ENCODE results near the gene SLC44A4. TPM values are rescaled to one million over a fixed set of nuclear protein-coding genes. Genes with fewer than 3 reads are reported as not detected.
"Not testable (repeated sequence)": the region's sequence is repeated elsewhere in the genome, so short reads cannot be mapped to it uniquely, and the experiment has no call there.

Gene SLC44A4
- total RNA-seq, 1 donor from 2014 or later, result not detected

DNA sequence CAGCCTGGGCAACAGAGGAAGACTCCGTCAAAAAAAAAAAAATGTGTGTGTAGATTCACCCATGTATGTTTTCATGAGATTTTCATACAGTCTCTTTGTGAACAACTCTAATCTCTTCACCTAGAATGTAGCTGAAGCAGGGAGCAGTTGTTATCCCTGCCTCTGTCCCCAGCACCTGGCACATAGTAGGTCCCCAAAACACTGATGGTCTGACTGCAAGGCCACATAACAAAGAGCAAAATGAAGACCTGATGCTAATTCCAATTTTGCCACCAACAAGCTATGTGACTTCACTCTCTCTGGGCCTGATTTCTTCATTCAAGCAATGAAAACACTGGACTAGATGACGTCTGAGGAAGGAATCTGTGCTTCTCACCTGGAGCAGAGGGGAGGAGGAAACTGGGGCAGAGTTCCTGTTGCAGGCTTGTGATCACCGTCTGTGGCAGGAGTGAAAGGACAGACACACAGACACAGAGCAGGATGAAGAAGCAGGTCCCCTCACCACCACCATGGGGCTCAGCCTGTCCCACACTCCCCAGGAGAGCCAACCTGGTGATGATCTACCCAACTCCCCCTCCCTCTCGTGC, 4.6 kb downstream of the SLC44A4 start:
- TF ChIP-seq, protein P1, sequence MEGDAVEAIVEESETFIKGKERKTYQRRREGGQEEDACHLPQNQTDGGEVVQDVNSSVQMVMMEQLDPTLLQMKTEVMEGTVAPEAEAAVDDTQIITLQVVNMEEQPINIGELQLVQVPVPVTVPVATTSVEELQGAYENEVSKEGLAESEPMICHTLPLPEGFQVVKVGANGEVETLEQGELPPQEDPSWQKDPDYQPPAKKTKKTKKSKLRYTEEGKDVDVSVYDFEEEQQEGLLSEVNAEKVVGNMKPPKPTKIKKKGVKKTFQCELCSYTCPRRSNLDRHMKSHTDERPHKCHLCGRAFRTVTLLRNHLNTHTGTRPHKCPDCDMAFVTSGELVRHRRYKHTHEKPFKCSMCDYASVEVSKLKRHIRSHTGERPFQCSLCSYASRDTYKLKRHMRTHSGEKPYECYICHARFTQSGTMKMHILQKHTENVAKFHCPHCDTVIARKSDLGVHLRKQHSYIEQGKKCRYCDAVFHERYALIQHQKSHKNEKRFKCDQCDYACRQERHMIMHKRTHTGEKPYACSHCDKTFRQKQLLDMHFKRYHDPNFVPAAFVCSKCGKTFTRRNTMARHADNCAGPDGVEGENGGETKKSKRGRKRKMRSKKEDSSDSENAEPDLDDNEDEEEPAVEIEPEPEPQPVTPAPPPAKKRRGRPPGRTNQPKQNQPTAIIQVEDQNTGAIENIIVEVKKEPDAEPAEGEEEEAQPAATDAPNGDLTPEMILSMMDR (IDR thresholded peaks at IDR 0.05), result no peak
- no peaks in the 10 kb centered on the region for H3K27me3 ChIP-seq
- H3K36me3 ChIP-seq, result no peaks in the 10 kb centered on the region
- no peak overlapping the region for H3K4me3 ChIP-seq
- H3K27ac ChIP-seq, result no peak overlapping the region
- H3K4me1 ChIP-seq, result no peaks in the 10 kb centered on the region
- intact Hi-C loops (cut with DNase I), result no loop called here
- H3K9me3 ChIP-seq, result no peaks in the 10 kb centered on the region
- no peak for DNase-seq (ENCODE audit: low spot score in 2 of 2)

DNA sequence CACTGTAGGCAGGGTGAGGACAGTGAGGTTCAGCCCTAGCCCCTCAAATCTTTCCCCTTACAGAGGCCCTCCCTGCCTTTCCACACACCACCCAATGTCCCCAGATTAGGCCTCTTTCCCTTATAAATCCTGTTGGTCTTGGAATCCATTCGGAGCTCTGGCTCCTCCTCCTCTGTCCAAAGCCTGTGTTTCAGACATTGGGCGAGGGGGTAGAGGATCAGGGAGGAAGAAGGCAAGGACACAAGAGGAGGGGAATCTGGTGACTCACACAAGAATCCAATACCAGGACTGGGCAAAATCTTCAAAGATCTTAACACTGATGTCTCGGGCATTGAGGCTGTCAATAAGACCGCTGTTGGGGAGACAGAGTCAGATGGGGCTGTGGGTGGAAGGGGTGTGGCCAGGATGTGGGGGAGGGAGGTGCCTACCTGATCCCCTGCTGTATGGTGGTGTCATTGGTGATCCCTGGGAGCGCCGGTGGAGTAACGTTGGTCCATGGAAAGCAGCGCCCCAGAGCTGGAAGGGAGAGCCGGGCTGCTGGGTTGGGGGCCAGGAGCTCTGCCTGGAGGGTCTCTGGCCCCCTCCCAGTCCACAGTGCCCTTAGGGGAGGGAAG, 7.6 kb downstream of the SLC44A4 start:
- Histone ChIP-seq H3K27ac (no peak overlapping the region), H3K4me1 (no peaks in the 10 kb centered on the region), H3K27me3 (no peaks in the 10 kb centered on the region), H3K36me3 (no peaks in the 10 kb centered on the region), H3K9me3 (no peaks in the 10 kb centered on the region), H3K4me3 (no peak overlapping the region)
- TF ChIP-seq, protein P1 (IDR thresholded peaks at IDR 0.05), result no peak
- DNase-seq (ENCODE audit: low spot score in 2 of 2), result no peak
- intact Hi-C loops (cut with DNase I), result no loop called here

DNA sequence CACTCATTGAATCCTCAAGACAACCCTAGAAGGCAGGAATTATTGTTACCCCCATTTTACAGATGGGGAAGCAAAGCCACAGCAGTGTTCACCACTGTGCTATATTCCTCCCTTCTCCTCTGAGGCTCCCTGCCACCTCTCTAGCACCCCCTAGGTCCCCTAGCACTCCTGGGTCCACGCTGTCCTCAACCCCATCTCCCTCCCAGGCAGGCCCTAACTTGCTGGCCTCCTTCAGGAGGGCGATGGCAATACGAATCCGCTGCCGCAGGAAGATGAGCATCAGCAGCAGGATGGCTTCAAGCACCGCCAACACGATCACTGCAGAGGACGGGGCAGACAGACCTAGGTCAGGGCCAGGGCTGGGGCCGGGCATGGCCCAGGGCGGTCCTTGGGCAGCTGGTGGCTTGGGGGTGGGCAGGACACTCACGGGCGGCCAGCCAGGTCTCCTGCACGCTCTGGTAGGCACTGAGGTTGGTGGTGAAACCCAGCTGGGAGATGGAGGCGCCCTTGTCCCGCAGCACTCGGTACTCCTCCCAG, 8.3 kb downstream of the SLC44A4 start:
- Histone ChIP-seq H3K27me3 (no peaks in the 10 kb centered on the region), H3K9me3 (no peaks in the 10 kb centered on the region), H3K36me3 (no peaks in the 10 kb centered on the region), H3K27ac (no peak overlapping the region), H3K4me3 (no peak overlapping the region), H3K4me1 (no peaks in the 10 kb centered on the region)
- intact Hi-C loops (cut with DNase I), result no loop called here
- TF ChIP-seq, protein P1 (IDR thresholded peaks at IDR 0.05), result no peak
- no peak for DNase-seq (ENCODE audit: low spot score in 2 of 2)

DNA sequence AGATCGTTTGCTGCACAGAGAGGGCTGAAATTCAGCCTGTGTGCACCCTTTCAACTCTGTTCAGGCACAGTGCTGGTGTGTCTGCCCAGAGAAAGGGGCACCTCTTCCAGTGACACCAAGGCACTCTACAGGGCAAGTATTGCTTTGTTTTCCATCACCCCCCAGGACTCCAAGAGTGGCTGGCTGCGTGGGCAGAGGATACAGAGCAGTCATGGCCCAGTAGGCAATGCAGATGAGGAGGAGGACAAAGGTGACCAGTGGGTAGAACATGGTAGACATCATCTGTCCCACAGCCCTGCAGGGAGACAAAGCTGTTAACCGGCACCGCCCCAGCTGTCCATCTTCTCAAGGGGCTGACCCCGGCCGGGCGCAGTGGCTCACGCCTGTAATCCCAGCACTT, 9.5 kb downstream of the SLC44A4 start:
- Histone ChIP-seq H3K27ac (no peak overlapping the region), H3K36me3 (no peaks in the 10 kb centered on the region), H3K27me3 (no peaks in the 10 kb centered on the region), H3K9me3 (no peaks in the 10 kb centered on the region), H3K4me3 (no peak overlapping the region), H3K4me1 (no peaks in the 10 kb centered on the region)
- no peak for DNase-seq (ENCODE audit: low spot score in 2 of 2)
- intact Hi-C loops (cut with DNase I), result no loop called here
- TF ChIP-seq, protein P1 (IDR thresholded peaks at IDR 0.05), result no peak

DNA sequence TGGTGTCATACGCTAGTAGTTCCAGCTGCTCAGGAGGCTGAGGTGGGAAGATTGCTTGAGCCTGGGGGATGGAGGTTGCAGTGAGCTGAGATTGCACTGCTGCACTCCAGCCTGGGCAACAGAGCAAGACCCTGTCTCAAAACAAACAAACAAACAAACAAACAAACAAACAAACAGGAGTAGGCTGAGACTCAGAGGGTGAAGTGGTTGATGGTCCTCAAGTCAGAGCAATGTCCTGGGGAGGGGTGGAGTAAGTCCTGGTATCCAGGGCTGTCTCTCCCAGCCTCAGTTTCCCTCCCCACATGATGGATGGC, 10.2 kb downstream of the SLC44A4 start:
- H3K27me3 ChIP-seq; H3K4me1 ChIP-seq; H3K4me3 ChIP-seq; intact Hi-C loops (cut with DNase I); H3K9me3 ChIP-seq; H3K27ac ChIP-seq; DNase-seq (ENCODE audit: low spot score in 2 of 2); H3K36me3 ChIP-seq: not testable (repeated sequence)

DNA sequence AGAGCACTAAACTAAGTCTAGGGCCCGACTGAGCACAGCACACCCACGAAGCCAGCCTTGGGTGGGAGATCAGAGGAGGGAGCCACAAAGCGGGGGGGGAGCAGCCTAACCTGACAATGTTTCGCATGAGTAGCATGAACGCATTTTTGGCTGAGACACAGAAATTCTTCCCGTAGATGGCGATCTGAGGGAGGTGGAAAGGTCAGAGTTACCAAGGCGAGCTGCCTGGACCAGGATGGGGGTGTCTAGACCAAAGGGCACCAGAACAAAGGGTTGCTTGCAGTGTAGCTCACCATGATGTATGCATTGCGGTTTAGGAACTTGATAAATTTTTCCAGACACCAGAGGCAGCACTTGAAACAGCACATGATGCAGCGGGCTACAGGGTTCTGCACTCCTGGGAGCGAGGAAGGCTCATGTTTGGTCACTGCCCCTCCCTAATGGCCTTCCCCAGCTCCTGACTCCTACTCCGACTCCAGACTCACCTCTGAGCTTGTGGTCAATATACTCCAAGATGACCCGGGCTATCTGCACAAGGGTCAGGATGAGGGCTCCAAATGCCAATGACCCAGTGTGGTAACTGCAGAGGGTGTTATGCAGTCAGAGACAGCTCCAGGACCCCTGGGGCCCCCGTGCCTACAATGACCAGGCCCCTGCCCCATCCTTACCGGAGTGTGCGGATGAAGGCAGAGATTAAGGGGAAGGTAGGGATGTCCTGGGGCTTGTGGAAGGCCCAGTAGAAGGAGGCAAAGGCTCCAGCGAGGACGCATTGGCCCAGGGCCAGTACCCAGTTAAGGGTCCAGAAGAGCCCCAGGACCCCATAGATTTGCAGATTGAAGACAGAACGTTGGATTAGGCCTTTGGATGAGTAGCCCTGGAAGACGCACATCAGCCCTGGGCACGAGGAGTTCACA, 13.3 kb downstream of the SLC44A4 start:
- no peak overlapping the region for H3K4me3 ChIP-seq
- no peak for DNase-seq (ENCODE audit: low spot score in 2 of 2)
- H3K27ac ChIP-seq, result no peak overlapping the region
- intact Hi-C loops (cut with DNase I), result no loop called here
- H3K27me3 ChIP-seq, result no peaks in the 10 kb centered on the region
- TF ChIP-seq, protein P1 (IDR thresholded peaks at IDR 0.05), result no peak
- H3K9me3 ChIP-seq, result no peaks in the 10 kb centered on the region
- H3K4me1 ChIP-seq, result peaks cover 0 to 13% of the 10 kb centered on the region in 2 donors
- peaks cover 0 to 4% of the 10 kb centered on the region in 2 donors for H3K36me3 ChIP-seq
